ENCODE data around the gene ALDH4A1.

DNA sequence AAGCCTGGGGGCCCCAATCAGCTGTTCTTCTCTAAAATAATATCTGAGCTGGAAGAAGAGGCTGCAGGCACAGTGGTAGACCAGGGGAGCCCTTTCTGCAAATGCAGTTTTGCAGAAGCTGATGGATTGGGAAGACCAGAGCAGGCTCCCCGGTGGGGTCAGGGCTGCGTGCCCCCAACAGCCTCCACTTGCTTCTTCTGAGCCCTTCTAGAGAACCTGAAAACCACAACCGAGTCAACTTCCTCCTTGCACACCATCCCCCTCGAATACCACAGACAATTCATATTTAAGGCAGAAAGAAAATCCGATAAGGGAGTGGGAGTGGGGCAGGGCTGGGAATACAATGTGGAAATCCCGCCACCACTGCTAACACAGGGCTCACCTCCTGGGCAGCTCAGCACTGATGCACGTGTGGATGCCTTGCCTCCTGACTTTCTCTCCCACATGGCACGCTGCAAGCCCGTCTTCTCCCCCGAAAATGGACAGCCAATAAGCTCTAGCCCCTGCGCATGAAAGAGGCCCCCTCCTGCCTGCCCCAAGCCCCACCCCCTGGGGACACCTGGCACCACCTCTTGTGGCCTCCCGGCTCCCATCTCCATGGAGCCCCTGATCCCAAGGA, 25.4 kb upstream of the ALDH4A1 start:
- TF ChIP-seq, protein P1, sequence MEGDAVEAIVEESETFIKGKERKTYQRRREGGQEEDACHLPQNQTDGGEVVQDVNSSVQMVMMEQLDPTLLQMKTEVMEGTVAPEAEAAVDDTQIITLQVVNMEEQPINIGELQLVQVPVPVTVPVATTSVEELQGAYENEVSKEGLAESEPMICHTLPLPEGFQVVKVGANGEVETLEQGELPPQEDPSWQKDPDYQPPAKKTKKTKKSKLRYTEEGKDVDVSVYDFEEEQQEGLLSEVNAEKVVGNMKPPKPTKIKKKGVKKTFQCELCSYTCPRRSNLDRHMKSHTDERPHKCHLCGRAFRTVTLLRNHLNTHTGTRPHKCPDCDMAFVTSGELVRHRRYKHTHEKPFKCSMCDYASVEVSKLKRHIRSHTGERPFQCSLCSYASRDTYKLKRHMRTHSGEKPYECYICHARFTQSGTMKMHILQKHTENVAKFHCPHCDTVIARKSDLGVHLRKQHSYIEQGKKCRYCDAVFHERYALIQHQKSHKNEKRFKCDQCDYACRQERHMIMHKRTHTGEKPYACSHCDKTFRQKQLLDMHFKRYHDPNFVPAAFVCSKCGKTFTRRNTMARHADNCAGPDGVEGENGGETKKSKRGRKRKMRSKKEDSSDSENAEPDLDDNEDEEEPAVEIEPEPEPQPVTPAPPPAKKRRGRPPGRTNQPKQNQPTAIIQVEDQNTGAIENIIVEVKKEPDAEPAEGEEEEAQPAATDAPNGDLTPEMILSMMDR (IDR thresholded peaks at IDR 0.05; ENCODE audit: low read depth, low read length, missing input control): no peak
- TF ChIP-seq YY1 (IDR thresholded peaks at IDR 0.05) (no peak), GABPA (IDR thresholded peaks at IDR 0.05 in 1 of 2, conservative IDR thresholded peaks at IDR 0.05 in 1 of 2) (no peak), JUND (IDR thresholded peaks at IDR 0.05) (no peak), TAF1 (conservative IDR thresholded peaks at IDR 0.05) (no peak), EGR1 (IDR thresholded peaks at IDR 0.05; ENCODE audit: low read depth in 2 of 2) (no peak), RAD21 (IDR thresholded peaks at IDR 0.05) (no peak), SP1 (IDR thresholded peaks at IDR 0.05) (no peak)
- TF ChIP-seq, protein P2, sequence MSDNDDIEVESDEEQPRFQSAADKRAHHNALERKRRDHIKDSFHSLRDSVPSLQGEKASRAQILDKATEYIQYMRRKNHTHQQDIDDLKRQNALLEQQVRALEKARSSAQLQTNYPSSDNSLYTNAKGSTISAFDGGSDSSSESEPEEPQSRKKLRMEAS (IDR thresholded peaks at IDR 0.05): no peak

Data from liver (tissue), 3 donors.